GM23338 (cell line): ENCODE data around the gene MED13L.

ENCODE experiments used
- CTCF ChIP-seq, 2 experiments: fragments of 200-600 bp in 1 of 2; sonication (generic) in 1 of 2; conservative IDR thresholded peaks; 2 replicates each; pipeline versions ENCODE4 v1.5.1 to v1.6.1; 2016 to 2017; ENCODE audit warnings: antibody characterized with exemption in 2 of 2, low read depth in 2 of 2, mild to moderate bottlenecking in 2 of 2, moderate library complexity in 1 of 2
- EZH2 ChIP-seq: fragments of 200-600 bp; sonication (generic); IDR thresholded peaks from one replicate; pipeline ENCODE4 v1.8.0; 2017; ENCODE audit warnings: antibody characterized with exemption, mild to moderate bottlenecking, low read depth; ENCODE audit not compliant: unreplicated experiment
- JUNB ChIP-seq: IDR thresholded peaks from one replicate; pipeline ENCODE4 v1.6.1; 2016; ENCODE audit warnings: antibody characterized with exemption; ENCODE audit not compliant: unreplicated experiment
- POLR2AphosphoS5 ChIP-seq: IDR thresholded peaks from 2 replicates; pipeline ENCODE4 v1.6.1; 2016; ENCODE audit warnings: antibody characterized with exemption, low read depth
- STAT1 ChIP-seq: IDR thresholded peaks from one replicate; pipeline ENCODE4 v1.6.1; 2016; ENCODE audit warnings: antibody characterized with exemption; ENCODE audit not compliant: unreplicated experiment
- ZNF114 ChIP-seq: fragments of 250-450 bp; sonication (Bioruptor Pico); IDR thresholded peaks from 2 replicates; pipeline ENCODE4 v1.5.0; 2020; ENCODE audit warnings: mild to moderate bottlenecking, moderate library complexity
- TF ChIP-seq, protein P1 (sequence below): IDR thresholded peaks from one replicate; pipeline ENCODE4 v1.6.1; 2018; ENCODE audit warnings: antibody characterized with exemption; ENCODE audit not compliant: unreplicated experiment

DNA sequence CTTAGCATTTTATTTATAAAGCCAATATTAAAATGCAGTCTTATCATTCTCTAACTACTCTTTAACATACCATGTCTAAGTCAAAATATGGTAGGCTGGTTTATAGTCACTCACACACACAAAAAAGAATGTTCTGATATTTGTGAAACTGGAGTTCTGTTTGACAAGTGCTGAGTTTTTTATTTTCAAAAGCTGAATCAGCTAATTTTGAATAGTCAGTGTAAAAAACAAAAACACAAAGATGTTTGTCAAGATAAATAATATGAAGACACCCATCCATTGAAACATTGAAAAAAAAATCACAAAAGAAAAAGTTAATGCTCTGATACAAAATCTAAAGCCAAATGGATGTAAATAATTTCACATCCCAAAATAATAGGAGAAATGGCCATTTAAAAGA is 231.5 kb downstream of the MED13L start:
- no peak for TF ChIP-seq CTCF (conservative IDR thresholded peaks at IDR 0.05; ENCODE audit: low read depth in 2 of 2)
- no peak for TF ChIP-seq POLR2AphosphoS5
- TF ChIP-seq EZH2, result no peak
- TF ChIP-seq JUNB, result no peak
- TF ChIP-seq, protein P1, sequence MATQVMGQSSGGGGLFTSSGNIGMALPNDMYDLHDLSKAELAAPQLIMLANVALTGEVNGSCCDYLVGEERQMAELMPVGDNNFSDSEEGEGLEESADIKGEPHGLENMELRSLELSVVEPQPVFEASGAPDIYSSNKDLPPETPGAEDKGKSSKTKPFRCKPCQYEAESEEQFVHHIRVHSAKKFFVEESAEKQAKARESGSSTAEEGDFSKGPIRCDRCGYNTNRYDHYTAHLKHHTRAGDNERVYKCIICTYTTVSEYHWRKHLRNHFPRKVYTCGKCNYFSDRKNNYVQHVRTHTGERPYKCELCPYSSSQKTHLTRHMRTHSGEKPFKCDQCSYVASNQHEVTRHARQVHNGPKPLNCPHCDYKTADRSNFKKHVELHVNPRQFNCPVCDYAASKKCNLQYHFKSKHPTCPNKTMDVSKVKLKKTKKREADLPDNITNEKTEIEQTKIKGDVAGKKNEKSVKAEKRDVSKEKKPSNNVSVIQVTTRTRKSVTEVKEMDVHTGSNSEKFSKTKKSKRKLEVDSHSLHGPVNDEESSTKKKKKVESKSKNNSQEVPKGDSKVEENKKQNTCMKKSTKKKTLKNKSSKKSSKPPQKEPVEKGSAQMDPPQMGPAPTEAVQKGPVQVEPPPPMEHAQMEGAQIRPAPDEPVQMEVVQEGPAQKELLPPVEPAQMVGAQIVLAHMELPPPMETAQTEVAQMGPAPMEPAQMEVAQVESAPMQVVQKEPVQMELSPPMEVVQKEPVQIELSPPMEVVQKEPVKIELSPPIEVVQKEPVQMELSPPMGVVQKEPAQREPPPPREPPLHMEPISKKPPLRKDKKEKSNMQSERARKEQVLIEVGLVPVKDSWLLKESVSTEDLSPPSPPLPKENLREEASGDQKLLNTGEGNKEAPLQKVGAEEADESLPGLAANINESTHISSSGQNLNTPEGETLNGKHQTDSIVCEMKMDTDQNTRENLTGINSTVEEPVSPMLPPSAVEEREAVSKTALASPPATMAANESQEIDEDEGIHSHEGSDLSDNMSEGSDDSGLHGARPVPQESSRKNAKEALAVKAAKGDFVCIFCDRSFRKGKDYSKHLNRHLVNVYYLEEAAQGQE, result no peak
- no peak for TF ChIP-seq STAT1
- no peak for TF ChIP-seq ZNF114 (CRISPR knock-in tag)
